OCI-M1 (cell line): ENCODE results near the gene VPS54.

Experiments
- DNase-seq: peaks from one replicate; lab custom pipeline; 2025; lab: John Stamatoyannopoulos, UW

VPS54 gene

GRCh38 chr2:63842149-63843061, 176.8 kb downstream of the VPS54 start:
- DNase-seq, result peak; percentile 78
